ENCODE measurements around the gene EIF4B. TPM values are rescaled to one million over a fixed set of nuclear protein-coding genes. Genes with fewer than 3 reads are reported as not detected.

The EIF4B gene
- total RNA-seq, 1 donor from 2014 or later = 629 TPM

GRCh38 chr12:52975820-52976573, 30.3 kb upstream of the EIF4B start:
- Mint-ChIP-seq H3K9me3 (ENCODE audit: unreplicated experiment) (no peaks in the 10 kb centered on the region), H3K4me1 (ENCODE audit: unreplicated experiment) (peaks cover 21% of the 10 kb centered on the region), H3K4me3 (ENCODE audit: unreplicated experiment) (no peak overlapping the region), H3K36me3 (ENCODE audit: low read depth, unreplicated experiment) (no peaks in the 10 kb centered on the region), H3K27ac (ENCODE audit: unreplicated experiment) (no peak overlapping the region), H3K27me3 (ENCODE audit: unreplicated experiment) (peaks cover 6% of the 10 kb centered on the region)
- peak; percentile 18 for DNase-seq (ENCODE audit: low spot score)
- TF ChIP-seq CTCF (IDR thresholded peaks at IDR 0.05; ENCODE audit: unreplicated experiment) = no peak

DNA sequence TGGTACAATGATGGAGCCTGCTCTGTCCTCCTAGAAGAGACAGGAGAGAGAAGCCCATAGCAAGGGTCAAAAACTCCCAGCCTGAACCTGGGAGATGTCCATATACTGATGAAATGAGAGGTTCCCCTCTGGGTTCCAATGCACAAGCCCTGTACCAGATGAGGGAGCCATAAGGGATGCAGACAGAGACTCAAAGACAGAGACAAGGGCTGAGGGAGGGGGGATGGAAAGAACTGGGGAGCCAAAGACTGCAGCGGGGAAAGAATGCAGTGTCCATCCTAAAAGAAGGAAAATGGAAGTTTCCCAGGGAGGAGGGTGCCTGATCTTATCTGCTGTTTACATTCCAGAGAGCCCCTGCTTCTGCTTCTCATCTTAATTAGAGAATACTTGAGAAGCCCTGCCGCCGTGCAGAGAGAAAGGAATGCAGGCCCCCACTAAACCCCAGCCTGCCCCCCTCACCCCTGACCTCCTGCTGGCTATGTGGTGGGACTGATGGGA, 29.6 kb upstream of the EIF4B start:
- TF ChIP-seq CTCF (IDR thresholded peaks at IDR 0.05; ENCODE audit: unreplicated experiment) = no peak
- Mint-ChIP-seq H3K36me3 (ENCODE audit: low read depth, unreplicated experiment) (no peaks in the 10 kb centered on the region), H3K9me3 (ENCODE audit: unreplicated experiment) (no peaks in the 10 kb centered on the region), H3K27me3 (ENCODE audit: unreplicated experiment) (peaks cover 8% of the 10 kb centered on the region), H3K27ac (ENCODE audit: unreplicated experiment) (no peak overlapping the region), H3K4me1 (ENCODE audit: unreplicated experiment) (peaks cover 21% of the 10 kb centered on the region), H3K4me3 (ENCODE audit: unreplicated experiment) (no peak overlapping the region)
- DNase-seq (ENCODE audit: low spot score) = no peak

- H3K4me1 Mint-ChIP-seq (ENCODE audit: unreplicated experiment) = peaks cover 21% of the 10 kb centered on the region
- H3K9me3 Mint-ChIP-seq (ENCODE audit: unreplicated experiment) = no peaks in the 10 kb centered on the region
- no peak for DNase-seq (ENCODE audit: low spot score)
- no peak overlapping the region for H3K27ac Mint-ChIP-seq (ENCODE audit: unreplicated experiment)
- no peak overlapping the region for H3K4me3 Mint-ChIP-seq (ENCODE audit: unreplicated experiment)
- TF ChIP-seq CTCF (IDR thresholded peaks at IDR 0.05; ENCODE audit: unreplicated experiment) = no peak
- H3K36me3 Mint-ChIP-seq (ENCODE audit: low read depth, unreplicated experiment) = no peaks in the 10 kb centered on the region
- H3K27me3 Mint-ChIP-seq (ENCODE audit: unreplicated experiment) = peaks cover 7% of the 10 kb centered on the region
Observed at GRCh38 chr12:52977170-52977569, 29.1 kb upstream of the EIF4B start.

DNA sequence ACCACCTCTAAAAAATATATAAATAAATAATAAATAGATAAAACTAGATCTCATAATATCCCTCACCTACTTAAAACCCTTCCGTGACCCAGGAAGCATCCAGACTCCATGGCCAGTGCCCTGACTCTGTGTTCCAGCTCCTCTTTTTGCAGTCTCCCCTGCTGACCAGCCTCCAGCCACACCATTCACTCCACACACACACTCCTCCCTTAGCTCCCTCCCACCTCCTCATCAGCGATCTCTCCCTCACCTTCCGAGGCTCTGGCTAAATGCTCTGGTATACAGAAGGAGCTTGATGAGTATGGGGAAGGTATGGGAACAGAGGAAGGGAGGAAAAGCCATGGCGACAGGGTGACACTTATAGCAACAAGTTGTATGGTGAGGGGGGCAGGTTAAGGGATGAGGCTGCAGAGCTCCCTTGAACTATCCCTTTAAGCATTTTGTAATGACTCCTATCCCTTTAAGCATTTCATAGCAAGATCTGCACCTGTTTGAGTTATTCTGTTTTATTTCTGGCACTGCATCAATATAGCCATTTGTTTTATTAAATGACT, 26.1 kb upstream of the EIF4B start:
- DNase-seq (ENCODE audit: low spot score) = no peak
- H3K27me3 Mint-ChIP-seq (ENCODE audit: unreplicated experiment) = peaks cover 7% of the 10 kb centered on the region
- no peak overlapping the region for H3K27ac Mint-ChIP-seq (ENCODE audit: unreplicated experiment)
- TF ChIP-seq CTCF (IDR thresholded peaks at IDR 0.05; ENCODE audit: unreplicated experiment) = no peak
- H3K4me1 Mint-ChIP-seq (ENCODE audit: unreplicated experiment) = peaks cover 14% of the 10 kb centered on the region
- H3K9me3 Mint-ChIP-seq (ENCODE audit: unreplicated experiment) = no peaks in the 10 kb centered on the region
- H3K4me3 Mint-ChIP-seq (ENCODE audit: unreplicated experiment) = no peak overlapping the region
- no peaks in the 10 kb centered on the region for H3K36me3 Mint-ChIP-seq (ENCODE audit: low read depth, unreplicated experiment)
